ENCODE data around the gene TBC1D22A. TPM values are rescaled to one million over a fixed set of nuclear protein-coding genes. Genes with fewer than 3 reads are reported as not detected.

The TBC1D22A gene
- total RNA-seq, 2 experiments from 2014 or later, result 22.3 to 43.9 TPM

GRCh38 chr22:46749682-46750529 lies 12.5 kb upstream of the TBC1D22A start:
- H3K79me2 ChIP-seq (ENCODE audit: insufficient read depth, low read depth, low read length), result no peaks in the 10 kb centered on the region
- no peaks in the 10 kb centered on the region for H3K36me3 ChIP-seq (ENCODE audit: insufficient read depth, low read length)
- no peak overlapping the region for H2AFZ ChIP-seq (ENCODE audit: low read length)
- no peak overlapping the region for H3K4me2 ChIP-seq (ENCODE audit: low read length)
- H3K4me3 ChIP-seq (ENCODE audit: low read depth, low read length, poor library complexity, severe bottlenecking), result no peak overlapping the region
- ChIA-PET CTCF (ENCODE audit: unreplicated experiment) (no interaction called here), POLR2A (interaction anchor here (1.2 kb wide), 1 partner anchor 12 kb away, joined by 4 read pairs; the partner anchor contains the start of gene TBC1D22A)
- no peaks in the 10 kb centered on the region for H3K9me2 ChIP-seq (ENCODE audit: insufficient read depth, low read length)
- intact Hi-C loops (cut with micrococcal nuclease; ENCODE audit: unreplicated experiment), result no loop called here
- no TSS peak for BruUV-seq (replicated peaks)
- TF ChIP-seq EZH2phosphoT487 (IDR thresholded peaks at IDR 0.05; ENCODE audit: borderline replicate concordance, low read depth, low read length), result no peak
- TF ChIP-seq CTCF (conservative IDR thresholded peaks at IDR 0.05; ENCODE audit: low read length), result no peak
- no peaks in the 10 kb centered on the region for H3K9me3 ChIP-seq (ENCODE audit: low read length)
- H3K27ac ChIP-seq (ENCODE audit: low read depth, low read length, poor library complexity, severe bottlenecking), result no peak overlapping the region
- H3K4me1 ChIP-seq (ENCODE audit: insufficient read depth, low read length, poor library complexity, severe bottlenecking), result no peaks in the 10 kb centered on the region
- DNase-seq (ENCODE audit: low spot score), result no peak
- no peaks in the 10 kb centered on the region for H4K20me1 ChIP-seq (ENCODE audit: insufficient read depth, low read length)

GRCh38 chr22:46750530-46750800 lies 12.0 kb upstream of the TBC1D22A start:
- Histone ChIP-seq H3K4me2 (ENCODE audit: low read length) (no peak overlapping the region), H3K4me3 (ENCODE audit: low read depth, low read length, poor library complexity, severe bottlenecking) (no peak overlapping the region), H2AFZ (ENCODE audit: low read length) (no peak overlapping the region), H4K20me1 (ENCODE audit: insufficient read depth, low read length) (no peaks in the 10 kb centered on the region), H3K27ac (ENCODE audit: low read depth, low read length, poor library complexity, severe bottlenecking) (no peak overlapping the region), H3K9me3 (ENCODE audit: low read length) (peaks cover under 1% of the 10 kb centered on the region; the same call in 1 of the 2 replicates), H3K4me1 (ENCODE audit: insufficient read depth, low read length, poor library complexity, severe bottlenecking) (no peaks in the 10 kb centered on the region), H3K36me3 (ENCODE audit: insufficient read depth, low read length) (no peaks in the 10 kb centered on the region), H3K9me2 (ENCODE audit: insufficient read depth, low read length) (no peaks in the 10 kb centered on the region), H3K79me2 (ENCODE audit: insufficient read depth, low read depth, low read length) (no peaks in the 10 kb centered on the region)
- intact Hi-C loops (cut with micrococcal nuclease; ENCODE audit: unreplicated experiment), result no loop called here
- no peak for DNase-seq (ENCODE audit: low spot score)
- POLR2A ChIA-PET, result no interaction called here
- CTCF ChIA-PET (ENCODE audit: unreplicated experiment), result no interaction called here
- TF ChIP-seq EZH2phosphoT487 (IDR thresholded peaks at IDR 0.05; ENCODE audit: borderline replicate concordance, low read depth, low read length), result no peak
- TF ChIP-seq CTCF (conservative IDR thresholded peaks at IDR 0.05; ENCODE audit: low read length), result no peak
- no TSS peak for BruUV-seq (replicated peaks)

- CTCF ChIA-PET (ENCODE audit: unreplicated experiment), result no interaction called here
- peaks cover 5% of the 10 kb centered on the region; the same call in 1 of the 2 replicates for H3K9me3 ChIP-seq (ENCODE audit: low read length)
- H3K4me1 ChIP-seq (ENCODE audit: insufficient read depth, low read length, poor library complexity, severe bottlenecking), result no peaks in the 10 kb centered on the region
These were observed 11.5 kb upstream of the TBC1D22A start for GRCh38 chr22:46750863-46751443.

More at GRCh38 chr22:46750863-46751443, 11.5 kb upstream of the TBC1D22A start:
- no peak overlapping the region for H3K4me3 ChIP-seq (ENCODE audit: low read depth, low read length, poor library complexity, severe bottlenecking)
- H4K20me1 ChIP-seq (ENCODE audit: insufficient read depth, low read length), result no peaks in the 10 kb centered on the region
- H3K4me2 ChIP-seq (ENCODE audit: low read length), result no peak overlapping the region
- H3K79me2 ChIP-seq (ENCODE audit: insufficient read depth, low read depth, low read length), result no peaks in the 10 kb centered on the region
- H3K9me2 ChIP-seq (ENCODE audit: insufficient read depth, low read length), result no peaks in the 10 kb centered on the region
- no peak overlapping the region for H2AFZ ChIP-seq (ENCODE audit: low read length)
- H3K27ac ChIP-seq (ENCODE audit: low read depth, low read length, poor library complexity, severe bottlenecking), result no peak overlapping the region
- POLR2A ChIA-PET, result no interaction called here
- intact Hi-C loops (cut with micrococcal nuclease; ENCODE audit: unreplicated experiment), result no loop called here
- no TSS peak for BruUV-seq (replicated peaks)
- no peaks in the 10 kb centered on the region for H3K36me3 ChIP-seq (ENCODE audit: insufficient read depth, low read length)
- no peak for DNase-seq (ENCODE audit: low spot score)
- no peak for TF ChIP-seq CTCF (conservative IDR thresholded peaks at IDR 0.05; ENCODE audit: low read length)
- TF ChIP-seq EZH2phosphoT487 (IDR thresholded peaks at IDR 0.05; ENCODE audit: borderline replicate concordance, low read depth, low read length), result no peak

All from OCI-LY7 (cell line).